ENCODE results near the gene KLK4.

The KLK4 gene

GRCh38 chr19:50932018-50932689 is 21.0 kb upstream of the KLK4 start:
- TF ChIP-seq CTCF (IDR thresholded peaks at IDR 0.05; ENCODE audit: insufficient read depth, low read length, poor library complexity, severe bottlenecking), result no peak
- no peaks in the 10 kb centered on the region for H3K36me3 ChIP-seq (ENCODE audit: control insufficient read depth, insufficient read depth, low read length)
- no peak for DNase-seq (ENCODE audit: extremely low read depth, insufficient read length)
- H3K27me3 ChIP-seq (replicated peaks; ENCODE audit: control insufficient read depth, insufficient read depth, low read length), result no peaks in the 10 kb centered on the region
- no peak overlapping the region for H3K4me3 ChIP-seq (replicated peaks; ENCODE audit: low read depth, low read length)

DNA sequence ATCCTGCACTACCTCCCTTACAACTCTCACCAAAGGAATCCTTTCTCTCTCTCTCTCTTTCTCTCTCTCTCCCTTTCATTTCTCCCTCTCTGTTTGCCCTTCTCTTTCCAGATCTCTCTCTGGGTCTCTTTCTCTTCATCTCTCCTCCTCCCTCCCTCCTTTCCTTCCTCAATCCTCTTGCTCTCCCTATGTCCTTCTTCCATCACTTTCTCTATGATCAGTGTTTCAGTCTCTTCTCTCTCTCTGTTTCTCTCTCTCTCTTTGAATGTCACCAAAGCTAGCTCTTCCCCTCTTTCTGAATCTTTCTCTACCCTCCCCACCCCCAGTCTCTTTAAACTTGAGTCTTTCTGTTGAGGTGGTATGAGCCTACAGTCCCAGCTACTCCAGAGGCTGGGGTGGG is 19.8 kb upstream of the KLK4 start:
- H3K4me3 ChIP-seq (replicated peaks; ENCODE audit: low read depth, low read length), result no peak overlapping the region
- TF ChIP-seq CTCF (IDR thresholded peaks at IDR 0.05; ENCODE audit: insufficient read depth, low read length, poor library complexity, severe bottlenecking), result no peak
- H3K36me3 ChIP-seq (ENCODE audit: control insufficient read depth, insufficient read depth, low read length), result no peaks in the 10 kb centered on the region
- no peaks in the 10 kb centered on the region for H3K27me3 ChIP-seq (replicated peaks; ENCODE audit: control insufficient read depth, insufficient read depth, low read length)
- DNase-seq (ENCODE audit: extremely low read depth, insufficient read length), result no peak

GRCh38 chr19:50928831-50929230 is 17.6 kb upstream of the KLK4 start:
- Histone ChIP-seq H3K27me3 (replicated peaks; ENCODE audit: control insufficient read depth, insufficient read depth, low read length) (no peaks in the 10 kb centered on the region), H3K4me3 (replicated peaks; ENCODE audit: low read depth, low read length) (no peak overlapping the region), H3K36me3 (ENCODE audit: control insufficient read depth, insufficient read depth, low read length) (no peaks in the 10 kb centered on the region)
- TF ChIP-seq CTCF (IDR thresholded peaks at IDR 0.05; ENCODE audit: insufficient read depth, low read length, poor library complexity, severe bottlenecking), result no peak
- no peak for DNase-seq (ENCODE audit: extremely low read depth, insufficient read length)

DNA sequence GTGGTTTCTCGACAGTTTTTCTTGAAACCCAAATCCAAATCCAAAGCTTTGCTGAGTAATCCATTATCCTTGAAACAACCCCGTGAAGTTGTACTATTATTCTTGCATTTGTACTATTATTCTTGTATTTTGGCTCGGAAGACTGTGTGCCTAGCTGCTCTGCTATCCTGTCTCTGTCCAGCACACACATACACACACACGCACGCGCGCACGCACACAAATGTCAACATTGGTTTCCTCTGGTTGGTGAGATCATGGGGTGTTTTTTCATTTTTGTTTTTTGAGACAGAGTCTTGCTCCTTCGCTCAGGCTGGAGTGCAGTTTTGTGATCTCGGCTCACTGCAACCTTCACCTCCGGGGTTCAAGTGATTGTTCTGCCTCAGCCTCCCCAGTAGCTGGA is 14.9 kb upstream of the KLK4 start:
- Histone ChIP-seq H3K36me3 (ENCODE audit: control insufficient read depth, insufficient read depth, low read length) (no peaks in the 10 kb centered on the region), H3K27me3 (replicated peaks; ENCODE audit: control insufficient read depth, insufficient read depth, low read length) (no peaks in the 10 kb centered on the region)

DNA sequence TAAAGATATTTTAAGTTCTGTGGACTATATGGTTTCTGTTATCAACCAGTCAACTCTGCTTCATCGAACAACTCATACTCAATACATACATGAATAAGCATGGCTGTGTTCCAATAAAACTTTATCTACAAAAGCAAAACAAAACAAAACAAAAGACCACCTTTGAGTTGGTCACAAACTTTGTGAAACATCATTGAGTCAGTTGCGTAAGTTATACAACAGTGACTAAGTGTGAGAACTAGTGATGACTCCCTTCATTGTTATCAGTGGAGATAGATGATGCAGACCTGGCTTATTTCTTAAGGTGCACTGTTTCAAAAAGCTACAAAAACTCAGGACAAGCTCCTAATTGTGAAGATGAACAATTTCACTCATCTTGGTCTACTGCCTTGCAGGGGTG is 14.5 kb upstream of the KLK4 start:
- no peak for DNase-seq (ENCODE audit: extremely low read depth, insufficient read length)
- Histone ChIP-seq H3K4me3 (replicated peaks; ENCODE audit: low read depth, low read length) (no peak overlapping the region), H3K36me3 (ENCODE audit: control insufficient read depth, insufficient read depth, low read length) (no peaks in the 10 kb centered on the region), H3K27me3 (replicated peaks; ENCODE audit: control insufficient read depth, insufficient read depth, low read length) (no peaks in the 10 kb centered on the region)
- TF ChIP-seq CTCF (IDR thresholded peaks at IDR 0.05; ENCODE audit: insufficient read depth, low read length, poor library complexity, severe bottlenecking), result no peak

More for the DNA sequence above, 14.9 kb upstream of the KLK4 start:
- DNase-seq (ENCODE audit: extremely low read depth, insufficient read length), result no peak
- no peak overlapping the region for H3K4me3 ChIP-seq (replicated peaks; ENCODE audit: low read depth, low read length)
- TF ChIP-seq CTCF (IDR thresholded peaks at IDR 0.05; ENCODE audit: insufficient read depth, low read length, poor library complexity, severe bottlenecking), result no peak

DNA sequence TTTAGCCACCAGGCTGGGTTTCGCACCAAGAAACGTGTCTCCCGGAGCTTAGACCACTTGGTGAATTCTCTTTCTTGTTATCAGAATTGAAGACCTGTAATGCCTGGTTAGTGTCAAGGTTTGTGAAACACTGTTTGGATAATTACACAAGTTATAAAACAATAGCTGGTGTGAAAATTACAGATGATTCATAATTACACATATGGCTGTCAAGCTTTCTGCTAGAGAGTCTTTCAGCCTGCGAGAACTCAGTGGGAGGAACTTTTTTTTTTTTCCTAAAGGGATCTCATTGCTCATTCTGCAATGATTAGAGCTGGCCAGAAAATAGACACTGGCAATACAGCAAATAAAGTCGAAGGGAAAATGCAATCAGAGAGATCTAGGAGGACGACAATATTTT is 13.4 kb upstream of the KLK4 start:
- Histone ChIP-seq H3K4me3 (replicated peaks; ENCODE audit: low read depth, low read length) (no peak overlapping the region), H3K36me3 (ENCODE audit: control insufficient read depth, insufficient read depth, low read length) (no peaks in the 10 kb centered on the region), H3K27me3 (replicated peaks; ENCODE audit: control insufficient read depth, insufficient read depth, low read length) (no peaks in the 10 kb centered on the region)
- TF ChIP-seq CTCF (IDR thresholded peaks at IDR 0.05; ENCODE audit: insufficient read depth, low read length, poor library complexity, severe bottlenecking), result no peak
- DNase-seq (ENCODE audit: extremely low read depth, insufficient read length), result no peak

Data from GM06990 (cell line).